ENCODE results near the gene C1orf232. TPM values are rescaled to one million over a fixed set of nuclear protein-coding genes. Genes with fewer than 3 reads are reported as not detected.

C1orf232 gene
- total and polyA plus RNA-seq, 4 donors, result not detected

GRCh38 chr1:26170472-26170821 is 1.7 kb upstream of the C1orf232 start:
- WGBS, result 79% methylated on average over 9 of the region's 9 CpGs
- Histone ChIP-seq H3K36me3 (ENCODE audit: control insufficient read depth in 4 of 4, insufficient read depth in 3 of 4, low read depth in 1 of 4, low read length in 3 of 4) (no peaks in the 10 kb centered on the region), H3K4me3 (ENCODE audit: low read depth in 1 of 3, low read length in 3 of 3) (peak overlapping the region; percentile 59 to 90 (median 84)), H3K9ac (ENCODE audit: low read depth in 1 of 2, low read length in 2 of 2) (peak overlapping the region; percentile 51 to 90), H3K27ac (ENCODE audit: low read depth in 1 of 2, low read length in 2 of 2) (no peak overlapping the region), H3K4me1 (ENCODE audit: control insufficient read depth in 4 of 4, insufficient read depth in 4 of 4, low read length in 3 of 4) (peaks cover 6 to 18% (median 7%) of the 10 kb centered on the region in 4 donors), H3K9me3 (ENCODE audit: control insufficient read depth in 4 of 4, low read length in 3 of 4) (no peaks in the 10 kb centered on the region), H3K27me3 (ENCODE audit: control insufficient read depth in 4 of 4, insufficient read depth in 4 of 4, low read length in 3 of 4) (no peaks in the 10 kb centered on the region)
- TF ChIP-seq ZBTB33 (IDR thresholded peaks at IDR 0.05) (no peak), GABPA (IDR thresholded peaks at IDR 0.05 in 1 of 2, conservative IDR thresholded peaks at IDR 0.05 in 1 of 2) (no peak), HNF4G (IDR thresholded peaks at IDR 0.05) (no peak), FOXA2 (IDR thresholded peaks at IDR 0.05) (no peak), FOXA1 (IDR thresholded peaks at IDR 0.05) (no peak), EGR1 (IDR thresholded peaks at IDR 0.05; ENCODE audit: low read depth in 2 of 2) (no peak), JUND (IDR thresholded peaks at IDR 0.05) (no peak), HNF4A (conservative IDR thresholded peaks at IDR 0.05) (no peak), RAD21 (IDR thresholded peaks at IDR 0.05) (no peak), TAF1 (conservative IDR thresholded peaks at IDR 0.05) (no peak), NR2F2 (IDR thresholded peaks at IDR 0.05) (no peak), YY1 (IDR thresholded peaks at IDR 0.05) (no peak)
- TF ChIP-seq, protein P1, sequence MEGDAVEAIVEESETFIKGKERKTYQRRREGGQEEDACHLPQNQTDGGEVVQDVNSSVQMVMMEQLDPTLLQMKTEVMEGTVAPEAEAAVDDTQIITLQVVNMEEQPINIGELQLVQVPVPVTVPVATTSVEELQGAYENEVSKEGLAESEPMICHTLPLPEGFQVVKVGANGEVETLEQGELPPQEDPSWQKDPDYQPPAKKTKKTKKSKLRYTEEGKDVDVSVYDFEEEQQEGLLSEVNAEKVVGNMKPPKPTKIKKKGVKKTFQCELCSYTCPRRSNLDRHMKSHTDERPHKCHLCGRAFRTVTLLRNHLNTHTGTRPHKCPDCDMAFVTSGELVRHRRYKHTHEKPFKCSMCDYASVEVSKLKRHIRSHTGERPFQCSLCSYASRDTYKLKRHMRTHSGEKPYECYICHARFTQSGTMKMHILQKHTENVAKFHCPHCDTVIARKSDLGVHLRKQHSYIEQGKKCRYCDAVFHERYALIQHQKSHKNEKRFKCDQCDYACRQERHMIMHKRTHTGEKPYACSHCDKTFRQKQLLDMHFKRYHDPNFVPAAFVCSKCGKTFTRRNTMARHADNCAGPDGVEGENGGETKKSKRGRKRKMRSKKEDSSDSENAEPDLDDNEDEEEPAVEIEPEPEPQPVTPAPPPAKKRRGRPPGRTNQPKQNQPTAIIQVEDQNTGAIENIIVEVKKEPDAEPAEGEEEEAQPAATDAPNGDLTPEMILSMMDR (IDR thresholded peaks at IDR 0.05; ENCODE audit: low read depth, low read length, missing input control), result no peak
- TF ChIP-seq, protein P2, sequence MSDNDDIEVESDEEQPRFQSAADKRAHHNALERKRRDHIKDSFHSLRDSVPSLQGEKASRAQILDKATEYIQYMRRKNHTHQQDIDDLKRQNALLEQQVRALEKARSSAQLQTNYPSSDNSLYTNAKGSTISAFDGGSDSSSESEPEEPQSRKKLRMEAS (IDR thresholded peaks at IDR 0.05), result no peak
- TF ChIP-seq, protein P3, sequence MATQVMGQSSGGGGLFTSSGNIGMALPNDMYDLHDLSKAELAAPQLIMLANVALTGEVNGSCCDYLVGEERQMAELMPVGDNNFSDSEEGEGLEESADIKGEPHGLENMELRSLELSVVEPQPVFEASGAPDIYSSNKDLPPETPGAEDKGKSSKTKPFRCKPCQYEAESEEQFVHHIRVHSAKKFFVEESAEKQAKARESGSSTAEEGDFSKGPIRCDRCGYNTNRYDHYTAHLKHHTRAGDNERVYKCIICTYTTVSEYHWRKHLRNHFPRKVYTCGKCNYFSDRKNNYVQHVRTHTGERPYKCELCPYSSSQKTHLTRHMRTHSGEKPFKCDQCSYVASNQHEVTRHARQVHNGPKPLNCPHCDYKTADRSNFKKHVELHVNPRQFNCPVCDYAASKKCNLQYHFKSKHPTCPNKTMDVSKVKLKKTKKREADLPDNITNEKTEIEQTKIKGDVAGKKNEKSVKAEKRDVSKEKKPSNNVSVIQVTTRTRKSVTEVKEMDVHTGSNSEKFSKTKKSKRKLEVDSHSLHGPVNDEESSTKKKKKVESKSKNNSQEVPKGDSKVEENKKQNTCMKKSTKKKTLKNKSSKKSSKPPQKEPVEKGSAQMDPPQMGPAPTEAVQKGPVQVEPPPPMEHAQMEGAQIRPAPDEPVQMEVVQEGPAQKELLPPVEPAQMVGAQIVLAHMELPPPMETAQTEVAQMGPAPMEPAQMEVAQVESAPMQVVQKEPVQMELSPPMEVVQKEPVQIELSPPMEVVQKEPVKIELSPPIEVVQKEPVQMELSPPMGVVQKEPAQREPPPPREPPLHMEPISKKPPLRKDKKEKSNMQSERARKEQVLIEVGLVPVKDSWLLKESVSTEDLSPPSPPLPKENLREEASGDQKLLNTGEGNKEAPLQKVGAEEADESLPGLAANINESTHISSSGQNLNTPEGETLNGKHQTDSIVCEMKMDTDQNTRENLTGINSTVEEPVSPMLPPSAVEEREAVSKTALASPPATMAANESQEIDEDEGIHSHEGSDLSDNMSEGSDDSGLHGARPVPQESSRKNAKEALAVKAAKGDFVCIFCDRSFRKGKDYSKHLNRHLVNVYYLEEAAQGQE (IDR thresholded peaks at IDR 0.05), result no peak
- TF ChIP-seq, protein P4, sequence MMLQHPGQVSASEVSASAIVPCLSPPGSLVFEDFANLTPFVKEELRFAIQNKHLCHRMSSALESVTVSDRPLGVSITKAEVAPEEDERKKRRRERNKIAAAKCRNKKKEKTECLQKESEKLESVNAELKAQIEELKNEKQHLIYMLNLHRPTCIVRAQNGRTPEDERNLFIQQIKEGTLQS (IDR thresholded peaks at IDR 0.05), result no peak
- DNase-seq (ENCODE audit: low spot score), result no peak

Measured in liver (tissue), 9 donors.